ENCODE results near the gene DUOX1.
A peak's percentile ranks its signal among the peaks of the same experiment; 100 is the strongest.
"Not testable (repeated sequence)": the region's sequence is repeated elsewhere in the genome, so short reads cannot be mapped to it uniquely, and the experiment has no call there.

The DUOX1 gene

DNA sequence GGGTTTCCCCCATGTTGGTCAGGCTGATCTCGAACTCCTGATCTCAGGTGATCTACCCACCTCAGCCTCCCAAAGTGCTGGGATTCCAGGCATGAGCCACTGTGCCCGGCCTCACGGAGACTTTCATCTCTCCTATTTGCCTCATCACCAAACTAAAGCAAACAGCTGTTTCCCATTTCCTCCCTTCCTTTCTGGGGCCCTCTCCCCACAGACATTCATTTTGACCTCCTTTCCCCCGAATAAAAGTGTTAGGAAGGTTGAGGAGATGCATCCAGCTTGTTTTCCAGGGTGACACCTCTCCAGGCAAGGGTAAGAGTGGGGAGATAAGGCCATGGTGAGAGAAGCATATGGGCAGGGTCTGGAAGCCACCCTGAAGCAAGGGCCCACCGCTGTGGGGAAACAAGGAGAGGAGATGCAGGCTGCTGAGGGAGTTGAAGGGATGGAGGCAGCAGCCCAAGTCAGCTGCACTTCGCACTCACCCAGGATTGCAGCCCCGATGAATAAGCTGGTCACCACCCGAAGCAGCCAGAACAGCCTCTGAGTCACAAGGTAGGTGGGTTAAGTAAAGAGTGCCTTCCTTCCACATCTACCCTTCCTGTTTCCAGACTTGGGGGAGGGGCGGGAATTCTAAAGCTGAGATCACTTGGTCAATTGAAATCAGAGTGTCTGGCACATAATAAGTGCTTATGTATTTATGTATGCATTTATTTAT lies 7.9 kb upstream of the DUOX1 start:
- DNase-seq: no peak

- DNase-seq: no peak
These were observed 7.1 kb upstream of the DUOX1 start for GRCh38 chr15:45122719-45123118.

GRCh38 chr15:45123397-45123796 lies 6.4 kb upstream of the DUOX1 start:
- no peak for DNase-seq

DNA sequence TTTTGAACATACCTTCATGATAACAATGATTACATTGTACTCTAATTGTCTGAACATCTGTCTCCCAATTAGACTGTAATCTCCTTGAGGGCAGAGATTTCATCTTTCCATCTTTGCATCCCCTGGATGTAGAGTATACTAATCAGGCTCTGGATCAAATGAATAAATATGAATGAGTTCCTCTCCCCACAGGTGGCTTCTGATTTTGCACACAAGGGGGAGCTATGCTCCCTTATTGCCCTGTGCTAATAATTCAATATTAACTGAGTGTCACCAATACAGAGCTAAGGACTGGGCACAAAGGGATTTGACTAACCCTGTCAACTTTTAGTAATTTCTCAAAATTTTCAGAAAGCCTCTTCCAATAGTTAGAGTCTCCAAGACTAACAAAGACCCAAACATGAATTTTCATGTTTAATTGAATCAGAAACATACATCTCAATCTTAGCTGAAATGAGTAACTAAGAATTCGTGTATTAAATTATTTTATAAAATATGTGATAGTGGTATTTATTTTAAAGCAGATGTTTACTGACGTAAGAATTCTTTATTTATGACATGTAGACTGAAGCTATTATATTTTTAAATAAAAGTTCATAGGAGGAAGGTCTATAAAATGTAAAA lies 3.1 kb upstream of the DUOX1 start:
- peak; percentile 24 for DNase-seq

DNA sequence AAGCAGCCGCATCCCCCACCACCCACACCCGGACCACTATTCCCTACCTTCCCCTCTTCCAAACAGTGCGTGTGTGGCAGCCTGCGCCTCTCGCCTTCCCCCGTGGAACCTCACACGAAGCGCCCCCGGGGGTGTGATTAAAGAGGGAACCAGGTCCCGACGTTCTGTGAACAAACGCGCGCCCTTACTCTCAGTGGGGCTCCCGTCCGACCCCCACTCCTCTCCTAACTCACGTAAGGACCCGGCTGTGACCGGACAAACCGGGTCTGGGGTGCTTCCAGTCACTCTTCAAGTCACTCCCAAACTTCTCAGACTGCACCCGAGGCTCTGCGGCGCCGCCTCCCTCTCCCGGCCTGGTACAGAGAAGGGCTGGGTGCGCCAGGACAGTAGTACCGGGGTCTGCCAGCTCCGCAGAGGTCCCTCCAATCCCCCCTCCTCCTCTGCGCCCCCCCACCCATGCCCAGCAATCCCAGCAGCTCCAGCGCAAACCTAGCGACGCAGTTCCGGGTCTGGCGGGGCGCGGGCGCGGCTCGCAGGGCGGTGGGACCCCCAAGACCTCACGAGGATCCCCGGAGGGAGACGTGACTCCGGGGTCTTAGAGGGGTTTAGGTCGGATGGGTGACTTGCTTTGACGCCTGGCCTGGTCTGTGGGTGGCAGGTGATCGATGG lies 689 bp upstream of the DUOX1 start:
- no peak for DNase-seq

DNA sequence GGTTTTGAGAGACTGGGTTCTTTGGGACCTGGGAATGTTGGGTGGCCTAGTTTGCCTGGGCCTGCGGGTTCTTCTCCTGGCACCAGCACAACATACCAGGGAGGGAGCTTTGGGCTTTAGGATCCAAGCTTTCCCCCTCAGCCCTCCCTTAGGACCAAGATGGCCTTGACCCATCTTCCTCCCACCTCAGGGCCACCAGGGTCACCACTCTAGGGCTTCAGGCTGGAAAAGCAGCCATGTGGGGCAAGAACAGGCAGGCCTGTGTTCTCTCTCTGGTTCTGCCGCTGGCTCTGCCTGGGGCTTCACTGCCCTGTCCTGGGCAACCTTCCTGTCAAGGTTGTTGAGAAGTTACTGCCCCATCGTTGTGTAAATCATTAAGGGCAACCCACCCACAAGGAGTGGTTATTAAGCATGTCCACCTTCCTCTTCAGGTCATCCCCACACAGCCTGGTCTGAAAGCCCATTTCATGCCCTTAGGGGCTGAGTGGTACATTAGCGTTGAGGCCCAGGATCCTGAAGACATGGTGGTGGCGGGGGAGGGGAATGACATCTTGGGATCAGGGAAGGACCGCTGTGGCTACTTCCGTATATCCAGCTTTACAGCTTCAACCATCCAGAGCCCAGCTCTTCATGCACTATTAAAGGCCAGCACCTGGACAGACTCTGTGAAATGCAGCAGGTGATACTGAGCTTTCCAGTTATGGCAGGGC lies 652 bp downstream of the DUOX1 start:
- DNase-seq: no peak

DNA sequence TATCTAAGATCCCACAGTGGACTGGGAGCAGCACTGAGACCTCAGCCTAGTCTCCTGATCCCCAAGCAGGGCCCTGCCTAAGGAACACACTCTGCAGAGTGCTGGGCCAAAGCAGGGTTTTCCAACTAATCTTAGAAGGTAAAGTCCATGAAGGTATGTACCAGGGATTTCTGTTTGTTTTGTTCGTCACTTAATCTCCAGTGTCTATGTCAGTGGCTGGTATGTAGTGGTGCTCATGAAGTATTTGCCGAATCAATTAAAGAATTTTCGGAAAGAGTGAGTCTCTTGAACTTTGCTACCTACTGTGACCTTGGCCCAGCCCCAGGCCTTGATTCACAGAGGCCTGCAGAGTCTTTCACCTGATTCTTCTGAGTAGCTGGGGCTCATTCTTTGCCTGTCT lies 1.7 kb downstream of the DUOX1 start:
- DNase-seq: no peak

- DNase-seq: no peak
These were observed 3.2 kb downstream of the DUOX1 start for GRCh38 chr15:45132844-45133560.

DNA sequence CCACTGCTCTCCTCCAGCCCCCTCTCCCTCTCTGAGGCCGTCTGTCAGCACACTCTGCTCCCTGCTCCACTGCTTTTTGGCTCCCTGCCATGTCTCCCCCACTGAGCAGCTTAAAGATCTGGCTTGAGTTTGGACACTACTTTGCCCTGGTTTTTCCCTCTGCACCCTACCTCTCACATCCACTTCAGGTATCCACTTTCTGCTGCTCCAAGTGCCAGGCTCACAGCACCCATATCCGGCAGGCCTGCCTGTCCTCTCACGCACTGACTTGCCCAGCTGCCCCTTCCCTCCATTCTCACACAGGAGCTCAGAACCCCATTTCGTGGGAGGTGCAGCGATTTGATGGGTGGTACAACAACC lies 3.7 kb downstream of the DUOX1 start:
- no peak for DNase-seq

DNA sequence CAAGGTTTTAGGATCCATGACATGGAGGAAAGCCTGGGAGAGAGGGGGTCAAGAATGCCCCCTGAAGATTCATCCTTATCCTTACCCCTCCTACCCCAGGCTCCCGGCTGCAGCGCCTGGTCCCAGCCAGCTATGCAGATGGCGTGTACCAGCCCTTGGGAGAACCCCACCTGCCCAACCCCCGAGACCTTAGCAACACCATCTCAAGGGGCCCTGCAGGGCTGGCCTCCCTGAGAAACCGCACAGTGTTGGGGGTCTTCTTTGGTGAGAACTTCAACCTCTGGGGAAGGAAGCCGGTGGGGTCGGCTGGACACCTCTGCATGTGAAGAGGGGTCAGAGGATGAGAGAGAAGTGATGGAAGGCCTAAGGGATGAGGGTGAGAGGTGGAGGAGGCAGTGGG lies 4.3 kb downstream of the DUOX1 start:
- no peak for DNase-seq

DNA sequence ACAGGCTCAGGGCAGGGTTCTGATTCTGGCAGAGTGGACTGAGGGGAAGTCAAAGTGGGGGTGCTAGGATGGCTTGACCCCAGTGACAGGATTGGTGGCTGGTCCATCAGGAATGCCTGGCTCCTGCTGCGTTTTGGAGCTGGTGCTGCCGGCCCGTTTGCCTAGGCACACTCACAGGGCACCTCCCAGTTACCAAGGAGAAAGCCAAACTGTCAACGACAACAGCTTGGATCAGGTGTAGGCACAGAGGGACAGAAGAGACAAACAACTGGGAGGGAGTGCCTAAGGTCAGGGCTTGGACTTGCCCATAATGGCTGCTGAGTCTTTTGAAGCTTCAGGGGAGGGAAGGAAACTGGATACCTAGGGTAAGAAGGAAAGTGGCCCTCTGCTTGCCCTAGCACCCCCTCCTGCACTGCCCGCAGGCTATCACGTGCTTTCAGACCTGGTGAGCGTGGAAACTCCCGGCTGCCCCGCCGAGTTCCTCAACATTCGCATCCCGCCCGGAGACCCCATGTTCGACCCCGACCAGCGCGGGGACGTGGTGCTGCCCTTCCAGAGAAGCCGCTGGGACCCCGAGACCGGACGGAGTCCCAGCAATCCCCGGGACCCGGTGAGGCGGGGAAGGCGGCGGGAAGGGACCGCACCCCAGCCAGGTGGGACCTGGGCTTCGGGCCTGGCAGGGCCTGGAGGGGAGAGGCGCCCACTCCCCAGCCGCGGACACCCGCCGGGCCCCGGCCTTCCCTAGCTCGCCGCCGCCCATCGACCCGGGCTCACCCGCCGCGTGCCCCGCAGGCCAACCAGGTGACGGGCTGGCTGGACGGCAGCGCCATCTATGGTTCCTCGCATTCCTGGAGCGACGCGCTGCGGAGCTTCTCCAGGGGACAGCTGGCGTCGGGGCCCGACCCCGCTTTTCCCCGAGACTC lies 5.1 kb downstream of the DUOX1 start:
- DNase-seq: no peak

GRCh38 chr15:45135705-45136377 lies 6.0 kb downstream of the DUOX1 start:
- not testable (repeated sequence) for DNase-seq

- DNase-seq: no peak
These were observed 6.6 kb downstream of the DUOX1 start for GRCh38 chr15:45136378-45136764.

DNA sequence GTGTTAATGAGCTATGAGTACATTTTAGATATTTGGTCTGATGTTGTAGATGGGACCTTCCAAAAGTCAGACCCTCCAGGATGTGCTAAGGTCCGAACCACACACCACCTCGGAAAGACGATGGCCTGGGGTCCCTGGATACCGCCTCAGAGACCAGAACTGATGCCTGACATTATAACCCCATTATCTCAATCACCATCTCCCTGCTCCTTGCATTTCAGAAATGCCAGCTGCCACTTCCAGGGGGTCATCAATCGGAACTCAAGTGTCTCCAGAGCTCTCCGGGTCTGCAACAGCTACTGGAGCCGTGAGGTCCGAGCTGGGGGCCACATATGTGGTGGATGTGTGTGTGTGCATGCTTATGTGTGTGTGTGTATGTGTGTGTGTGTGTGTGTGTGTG lies 7.9 kb downstream of the DUOX1 start:
- DNase-seq: no peak

DNA sequence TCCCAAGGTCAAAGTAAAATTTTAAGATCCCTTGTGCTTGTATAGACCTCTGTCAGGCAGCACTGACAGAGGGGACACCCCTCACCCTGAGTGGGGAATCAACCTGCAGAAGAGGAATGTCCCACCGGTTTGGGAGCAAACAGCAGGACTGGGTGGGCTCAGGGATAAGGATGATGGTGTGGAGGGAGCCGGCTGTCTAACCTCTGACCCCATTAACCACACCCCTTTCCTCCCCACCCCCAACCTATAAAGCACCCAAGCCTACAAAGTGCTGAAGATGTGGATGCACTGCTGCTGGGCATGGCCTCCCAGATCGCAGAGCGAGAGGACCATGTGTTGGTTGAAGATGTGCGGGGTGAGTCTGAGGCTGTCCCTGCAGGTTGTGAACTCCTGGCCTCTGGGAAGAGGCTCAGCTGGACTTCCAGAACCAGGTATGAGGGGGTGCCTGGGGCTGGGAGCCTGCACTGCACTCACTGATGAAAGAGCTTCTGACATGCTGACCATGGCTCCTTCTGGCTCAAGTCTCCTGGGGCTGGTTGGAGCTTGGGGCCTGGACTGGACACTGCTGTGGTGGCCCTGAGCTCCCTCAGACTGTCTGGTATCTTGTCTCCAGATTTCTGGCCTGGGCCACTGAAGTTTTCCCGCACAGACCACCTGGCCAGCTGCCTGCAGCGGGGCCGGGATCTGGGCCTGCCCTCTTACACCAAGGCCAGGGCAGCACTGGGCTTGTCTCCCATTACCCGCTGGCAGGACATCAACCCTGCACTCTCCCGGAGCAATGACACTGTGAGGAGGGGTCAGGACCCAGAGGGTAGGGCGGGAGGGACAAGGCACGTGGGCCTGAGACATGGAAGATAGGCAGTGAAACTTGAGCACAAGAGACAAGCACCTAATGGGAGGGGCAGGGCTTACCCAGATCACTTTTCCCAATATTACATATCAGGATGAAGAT lies 9.3 kb downstream of the DUOX1 start:
- DNase-seq: no peak

- no peak for DNase-seq
These were observed 10.0 kb downstream of the DUOX1 start for GRCh38 chr15:45139770-45140169.

DNA sequence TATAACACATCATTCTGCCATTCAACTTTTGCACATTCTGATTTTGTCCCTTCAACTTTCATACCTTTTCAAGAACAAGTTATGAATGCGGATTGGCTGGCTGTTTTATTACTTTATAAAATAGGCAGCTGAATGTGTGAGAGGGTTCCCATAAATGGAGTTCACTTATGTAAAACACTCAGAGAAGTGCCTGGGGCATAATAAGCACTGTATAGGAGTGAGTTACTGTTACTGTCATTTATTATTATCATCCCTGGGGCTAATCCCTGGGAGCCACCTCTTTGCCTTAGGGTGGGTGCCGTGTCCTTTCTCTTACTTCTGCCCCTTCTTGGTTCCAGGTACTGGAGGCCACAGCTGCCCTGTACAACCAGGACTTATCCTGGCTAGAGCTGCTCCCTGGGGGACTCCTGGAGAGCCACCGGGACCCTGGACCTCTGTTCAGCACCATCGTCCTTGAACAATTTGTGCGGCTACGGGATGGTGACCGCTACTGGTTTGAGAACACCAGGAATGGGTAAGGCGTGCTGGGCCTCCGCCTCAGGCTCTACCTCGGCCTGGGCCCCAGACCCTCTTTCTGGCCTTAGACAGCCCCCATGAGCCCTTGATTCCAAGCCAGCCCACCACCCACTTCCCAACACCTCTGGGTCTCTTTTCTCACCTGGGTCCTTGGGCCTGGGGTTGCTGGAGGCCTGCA lies 10.9 kb downstream of the DUOX1 start:
- no peak for DNase-seq

GRCh38 chr15:45141386-45141785 lies 11.6 kb downstream of the DUOX1 start:
- no peak for DNase-seq

- DNase-seq: no peak
These were observed 13.3 kb downstream of the DUOX1 start for GRCh38 chr15:45143056-45143455.

DNA sequence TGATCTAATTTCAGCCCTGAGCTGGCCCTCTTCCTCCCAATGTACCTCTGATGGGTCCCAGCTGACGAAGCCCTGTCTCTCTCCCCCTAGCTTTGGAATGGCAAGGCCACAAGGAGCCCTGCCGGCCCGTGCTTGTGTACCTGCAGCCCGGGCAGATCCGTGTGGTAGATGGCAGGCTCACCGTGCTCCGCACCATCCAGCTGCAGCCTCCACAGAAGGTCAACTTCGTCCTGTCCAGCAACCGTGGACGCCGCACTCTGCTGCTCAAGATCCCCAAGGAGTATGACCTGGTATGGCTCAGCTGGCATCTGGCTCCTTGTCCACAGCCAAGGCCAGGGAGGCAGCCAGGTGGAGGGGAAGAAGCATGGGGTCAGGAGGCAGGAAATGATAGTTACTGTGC lies 14.2 kb downstream of the DUOX1 start:
- no peak for DNase-seq

Measured in NCI-H510A treated with DMSO at 0.1 percent for 48 hours (cell line).